GM23248 (cell line): Measurements from ENCODE around the gene ZC3H12C. TPM values are rescaled to one million over a fixed set of nuclear protein-coding genes. Genes with fewer than 3 reads are reported as not detected.

Experiments used
- DNase-seq: peaks from one replicate; pipeline ENCODE4 v3.0.0-alpha.2; 2015
- H2AFZ ChIP-seq: fragments of 200-600 bp; sonication (generic); 2 replicates; pipeline ENCODE4 v1.6.1; 2016; ENCODE audit warnings: antibody characterized with exemption
- H3F3A ChIP-seq: fragments of 200-600 bp; sonication (generic); 2 replicates; pipeline ENCODE4 v1.6.1; 2016; ENCODE audit warnings: mild to moderate bottlenecking, antibody characterized with exemption, mixed run types; ENCODE audit not compliant: insufficient read depth
- H3K27ac ChIP-seq: fragments of 200-600 bp; sonication (generic); 2 replicates; pipeline ENCODE4 v1.5.1; 2016; ENCODE audit warnings: mild to moderate bottlenecking
- H3K27me3 ChIP-seq: fragments of 200-600 bp; sonication (generic); replicated peaks from 2 replicates; pipeline ENCODE4 v1.6.1; 2016; ENCODE audit warnings: mild to moderate bottlenecking; ENCODE audit not compliant: insufficient read depth
- H3K36me3 ChIP-seq: fragments of 200-600 bp; sonication (generic); 2 replicates; pipeline ENCODE4 v1.6.1; 2016; ENCODE audit warnings: low read depth, mild to moderate bottlenecking
- H3K4me1 ChIP-seq: fragments of 200-600 bp; sonication (generic); 2 replicates; pipeline ENCODE4 v1.6.1; 2016; ENCODE audit warnings: mild to moderate bottlenecking; ENCODE audit not compliant: insufficient read depth
- H3K4me2 ChIP-seq: fragments of 200-600 bp; sonication (generic); one replicate; pipeline ENCODE4 v1.6.1; 2016; ENCODE audit warnings: mild to moderate bottlenecking; ENCODE audit not compliant: unreplicated experiment
- H3K4me3 ChIP-seq: fragments of 200-600 bp; sonication (generic); 2 replicates; pipeline ENCODE4 v1.5.1; 2016; ENCODE audit warnings: mild to moderate bottlenecking
- H3K79me2 ChIP-seq: fragments of 200-600 bp; sonication (generic); 2 replicates; pipeline ENCODE4 v1.6.1; 2016; ENCODE audit warnings: mild to moderate bottlenecking; ENCODE audit not compliant: insufficient read depth
- H3K9ac ChIP-seq: fragments of 200-600 bp; sonication (generic); 2 replicates; pipeline ENCODE4 v1.6.1; 2016; ENCODE audit warnings: mild to moderate bottlenecking
- H3K9me2 ChIP-seq: fragments of 200-600 bp; sonication (generic); 2 replicates; pipeline ENCODE4 v1.6.1; 2016; ENCODE audit warnings: mixed run types, mild to moderate bottlenecking, moderate library complexity; ENCODE audit not compliant: insufficient read depth
- H3K9me3 ChIP-seq: fragments of 200-600 bp; sonication (generic); one replicate; pipeline ENCODE4 v1.6.1; 2017; ENCODE audit warnings: low read depth
- H4K20me1 ChIP-seq: fragments of 200-600 bp; sonication (generic); 2 replicates; pipeline ENCODE4 v1.6.0; 2016; ENCODE audit not compliant: insufficient read depth
- EZH2 ChIP-seq: fragments of 200-600 bp; sonication (generic); IDR thresholded peaks from 2 replicates; pipeline ENCODE4 v1.6.1; 2018; ENCODE audit warnings: antibody characterized with exemption, mild to moderate bottlenecking; ENCODE audit not compliant: insufficient read depth, poor library complexity, severe bottlenecking
- EZH2phosphoT487 ChIP-seq: fragments of 200-600 bp; sonication (generic); IDR thresholded peaks from 2 replicates; pipeline ENCODE4 v1.6.1; 2018; ENCODE audit warnings: antibody characterized with exemption, moderate library complexity, mild to moderate bottlenecking, low read depth; ENCODE audit not compliant: insufficient read depth
- WGBS, 2 experiments: methylation state at CpG; one replicate each; pipeline ENCODE4 v1.1.6; 2015 to 2017; ENCODE audit warnings: low lambda C conversion rate in 2 of 2, low coverage in 1 of 2; ENCODE audit errors: missing lambda C conversion rate in 2 of 2; 5-methylcytosine and 5-hydroxymethylcytosine counted together
- in situ Hi-C: fragments of 300-500 bp; cut with MboI; formaldehyde crosslinking; loops from 2 replicates; pipeline ENCODE4 v1.15.0; 2020
- polyA plus RNA-seq: library from polyadenylated mRNA; unstranded; fragments of >200 nt; fragmentation: Nextera tagmentation; extraction: Ambion mirVana; gene quantifications from 2 replicates; pipeline ENCODE4 v1.2.1, GENCODE V29; 2016
- total RNA-seq: library from RNA; depleted of rRNA; stranded (reverse); fragments of >200 nt; shearing (Covaris generic); gene quantifications from 2 replicates; pipeline ENCODE4 v1.2.3, GENCODE V29; 2014; rRNA removed

The ZC3H12C gene
- total and polyA plus RNA-seq, 2 experiments from 2014 or later, result 1.4 to 5.3 TPM

DNA sequence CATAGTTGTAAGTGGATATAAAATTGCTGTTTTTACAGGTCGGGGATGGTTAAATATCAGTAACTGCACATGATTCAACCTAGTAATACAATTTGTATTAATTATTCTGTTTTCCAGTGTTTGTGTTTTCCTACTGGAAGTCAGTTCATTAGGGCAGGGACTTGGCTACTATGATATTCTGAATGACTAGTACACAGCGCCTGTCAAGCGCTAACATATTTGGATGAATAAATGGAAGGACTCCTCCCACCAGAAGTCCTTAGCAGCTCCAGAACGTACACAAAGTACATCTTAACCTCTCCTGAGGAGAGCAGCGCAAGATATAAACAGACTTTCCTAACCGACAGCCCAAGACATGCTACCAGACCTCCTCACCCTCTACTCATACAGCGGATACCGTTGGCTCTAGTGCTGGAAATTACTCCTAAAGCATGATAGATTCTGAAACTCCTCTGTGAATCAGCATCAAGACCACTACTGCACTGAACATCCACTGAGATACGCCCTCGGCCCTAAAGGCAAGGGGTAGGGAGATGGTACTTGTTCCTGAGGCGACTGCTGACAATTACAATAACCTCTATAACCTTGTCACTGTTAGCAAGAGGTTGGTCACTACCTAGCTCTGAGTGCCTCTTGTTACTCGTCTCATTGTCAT is 124.2 kb downstream of the ZC3H12C start:
- Histone ChIP-seq H3K9me3 (no peaks in the 10 kb centered on the region), H3K9ac (no peak overlapping the region), H3K36me3 (no peaks in the 10 kb centered on the region), H3K4me2 (no peak overlapping the region), H3K4me3 (no peak overlapping the region), H4K20me1 (no peaks in the 10 kb centered on the region), H3K27ac (no peak overlapping the region), H3K9me2 (no peaks in the 10 kb centered on the region), H3K79me2 (no peaks in the 10 kb centered on the region), H3F3A (peaks cover 18% of the 10 kb centered on the region), H3K4me1 (peaks cover 14% of the 10 kb centered on the region), H2AFZ (no peak overlapping the region), H3K27me3 (no peaks in the 10 kb centered on the region)
- 72 to 75% methylated on average over 12 of the region's 12 CpGs for WGBS, 2 experiments
- TF ChIP-seq EZH2 (no peak), EZH2phosphoT487 (no peak)
- no peak for DNase-seq
- in situ Hi-C loops, result loop anchor here (25.0 kb wide), 1 partner anchor 1020 kb away; the partner anchor contains the start of gene POU2AF2

DNA sequence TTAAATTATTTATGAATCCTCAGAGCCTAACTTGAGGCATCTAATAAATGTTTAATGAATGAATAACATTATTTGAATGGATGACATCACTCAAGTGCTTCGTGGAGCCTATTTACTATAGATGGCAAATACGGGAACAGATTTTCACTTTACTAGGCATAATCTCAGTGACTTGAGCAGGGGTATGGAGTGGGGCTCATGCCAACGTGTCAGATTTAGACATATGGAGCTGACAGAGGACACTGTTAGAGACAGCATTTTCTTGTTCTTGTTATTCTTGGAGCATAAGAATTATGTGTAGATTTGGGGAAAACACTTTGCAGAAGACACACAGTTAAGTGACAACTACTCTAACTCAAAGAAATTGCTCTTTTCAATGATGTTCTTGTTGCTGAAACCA is 124.7 kb downstream of the ZC3H12C start:
- Histone ChIP-seq H4K20me1 (no peaks in the 10 kb centered on the region), H3K4me3 (no peak overlapping the region), H3F3A (peaks cover 18% of the 10 kb centered on the region), H3K36me3 (no peaks in the 10 kb centered on the region), H3K27me3 (no peaks in the 10 kb centered on the region), H3K9me2 (no peaks in the 10 kb centered on the region), H3K79me2 (no peaks in the 10 kb centered on the region), H2AFZ (no peak overlapping the region), H3K4me2 (no peak overlapping the region), H3K4me1 (peaks cover 14% of the 10 kb centered on the region), H3K9ac (no peak overlapping the region), H3K9me3 (no peaks in the 10 kb centered on the region), H3K27ac (no peak overlapping the region)
- in situ Hi-C loops, result loop anchor here (25.0 kb wide), 1 partner anchor 1019 kb away; the partner anchor contains the start of gene POU2AF2
- no peak for DNase-seq
- no peak for TF ChIP-seq EZH2
- 40 to 47% methylated on average over 3 of the region's 3 CpGs for WGBS, 2 experiments

DNA sequence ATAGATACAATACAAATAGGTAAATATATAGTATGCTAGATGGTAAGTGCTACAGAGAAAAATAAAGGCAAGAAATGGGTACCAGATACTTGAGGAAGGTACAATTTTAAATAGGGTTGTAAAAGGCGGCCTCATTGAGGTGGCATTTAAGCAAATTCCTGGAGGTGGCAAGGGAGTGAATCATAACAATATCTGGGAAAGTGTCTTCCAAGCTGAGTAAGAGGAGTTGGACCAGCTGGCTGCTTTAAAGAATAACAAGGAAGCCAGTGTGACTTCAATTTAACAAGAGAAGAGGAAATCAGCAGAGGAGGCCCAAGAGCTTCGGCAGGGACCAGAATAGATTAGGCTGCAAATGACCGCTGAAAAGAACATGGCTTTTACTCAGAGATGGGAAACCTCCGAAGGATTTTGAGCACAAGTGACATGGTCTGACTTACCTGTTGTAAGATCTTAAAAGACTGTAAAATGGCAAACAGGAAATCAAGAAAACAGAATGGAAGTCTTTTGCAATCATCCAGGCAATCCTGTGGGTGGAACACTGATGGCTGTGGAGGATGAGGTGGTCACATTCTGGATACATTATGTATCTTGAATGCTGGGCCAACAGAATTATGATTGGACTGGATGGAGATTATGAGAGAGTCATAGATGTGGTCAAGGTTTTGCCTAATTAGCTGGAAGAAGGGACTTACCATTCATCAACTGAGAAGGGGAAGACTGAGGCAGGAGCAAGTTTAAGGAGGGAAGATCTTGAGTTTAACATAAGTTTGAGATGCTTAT is 126.0 kb downstream of the ZC3H12C start:
- WGBS, 2 experiments, result 93 to 98% methylated on average over 4 of the region's 4 CpGs
- Histone ChIP-seq H3K9me3 (no peaks in the 10 kb centered on the region), H3K27me3 (no peaks in the 10 kb centered on the region), H3K27ac (peak overlapping the region; percentile 67), H3K4me2 (no peak overlapping the region), H3K9me2 (no peaks in the 10 kb centered on the region), H3F3A (peaks cover 18% of the 10 kb centered on the region), H3K9ac (no peak overlapping the region), H3K36me3 (no peaks in the 10 kb centered on the region), H3K4me1 (peaks cover 14% of the 10 kb centered on the region), H3K79me2 (no peaks in the 10 kb centered on the region), H3K4me3 (no peak overlapping the region), H4K20me1 (no peaks in the 10 kb centered on the region), H2AFZ (no peak overlapping the region)
- in situ Hi-C loops, result loop anchor here (25.0 kb wide), 1 partner anchor 1018 kb away; the partner anchor contains the start of gene POU2AF2
- TF ChIP-seq EZH2 (no peak), EZH2phosphoT487 (no peak)
- DNase-seq, result peak; percentile 65

Other genes starting within 250 kb of the ZC3H12C start
- 68.3 and 69.5 TPM in 2 replicates for gene RDX, start 203.2 kb downstream of the ZC3H12C start, total RNA-seq
- gene RDX, start 203.2 kb downstream of the ZC3H12C start, polyA plus RNA-seq, result 95.4 and 116 TPM in 2 replicates